Activated naive CD8-positive, alpha-beta T cell treated with anti-CD3 and anti-CD28 coated beads, Interleukin-2, amount 50 U/mL, for 16 hours (primary cell): ENCODE data around the gene PIK3CA.
"Not testable (repeated sequence)": the region's sequence is repeated elsewhere in the genome, so short reads cannot be mapped to it uniquely, and the experiment has no call there.

ENCODE experiments used
- DNase-seq: peaks from one replicate; pipeline ENCODE4 v3.0.0-alpha.2; 2020; ENCODE audit warnings: low read depth, low spot score

PIK3CA gene

DNA sequence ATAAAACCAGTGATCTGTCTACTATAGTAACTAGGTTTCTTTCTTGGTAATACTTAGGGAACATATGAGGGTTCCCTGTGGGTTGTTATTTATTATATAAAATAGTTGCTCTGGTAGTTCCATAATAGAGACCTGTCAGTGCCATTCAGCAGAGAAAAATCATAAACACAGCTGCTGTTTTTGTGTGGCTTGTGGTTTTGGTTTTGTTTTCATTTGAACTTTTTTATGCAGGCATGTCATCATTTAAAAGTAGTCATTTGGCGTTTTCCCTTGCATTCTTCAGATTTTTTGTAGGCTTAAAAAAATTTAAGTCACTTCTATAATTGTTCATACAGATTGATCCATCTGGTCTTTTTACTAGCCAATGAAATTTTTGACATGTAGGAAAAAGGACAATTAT is 47.9 kb downstream of the PIK3CA start:
- no peak for DNase-seq

DNA sequence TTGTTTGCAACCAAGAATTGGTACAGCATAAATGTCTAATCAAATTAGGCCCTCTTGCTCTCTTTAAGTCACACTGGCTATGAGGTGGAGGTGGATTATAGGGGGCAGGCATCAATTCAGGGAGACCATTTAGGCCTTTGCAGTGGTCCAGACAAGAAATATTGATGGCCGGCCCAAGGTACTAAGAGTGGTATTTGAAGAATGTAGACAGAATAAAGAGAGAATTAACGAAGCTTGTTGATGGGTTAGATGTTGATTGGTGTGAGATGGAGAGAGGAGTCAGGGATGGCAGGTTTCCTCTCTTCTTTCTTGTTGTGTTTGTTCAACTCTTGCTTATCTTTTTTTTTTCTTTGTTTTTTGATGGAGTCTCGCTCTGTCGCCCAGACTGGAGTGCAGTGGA is 48.5 kb downstream of the PIK3CA start:
- DNase-seq, result no peak

DNA sequence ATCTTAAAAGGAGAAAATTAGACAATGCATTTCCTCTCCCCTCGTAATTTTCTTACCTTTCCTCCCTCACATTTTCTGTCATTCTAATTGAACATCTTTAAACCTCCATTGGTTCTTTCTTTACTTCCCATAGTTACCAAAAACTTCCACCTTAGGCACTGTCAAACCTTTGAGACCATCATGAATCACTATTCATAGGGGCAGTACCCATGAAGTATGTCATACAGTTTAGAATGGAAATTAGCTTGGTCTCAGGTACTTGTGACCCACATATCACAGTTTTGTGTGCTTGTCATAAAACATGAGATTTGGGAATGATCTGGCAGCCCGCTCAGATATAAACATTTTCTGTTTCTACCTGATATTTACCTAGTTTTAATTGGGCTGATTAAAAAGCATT is 52.6 kb downstream of the PIK3CA start:
- no peak for DNase-seq

DNA sequence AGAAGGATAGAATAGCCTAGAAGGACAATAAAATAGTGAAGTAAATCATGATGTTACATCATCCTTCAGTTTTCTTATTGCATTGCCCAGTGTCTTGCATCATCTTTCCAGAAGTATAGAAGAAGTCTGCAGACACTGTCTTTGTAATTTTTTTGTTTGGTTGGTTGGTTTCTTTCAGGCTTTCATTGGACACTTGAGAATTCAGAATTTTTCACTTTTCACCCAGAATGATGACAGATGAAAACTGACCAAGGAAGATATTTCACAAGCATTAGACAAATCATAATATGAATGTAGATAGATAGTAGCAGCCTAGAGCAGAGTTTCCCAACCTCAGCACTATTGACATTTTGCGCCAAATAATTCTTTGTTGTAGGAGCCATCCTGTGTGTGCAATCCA is 67.4 kb downstream of the PIK3CA start:
- not testable (repeated sequence) for DNase-seq

DNA sequence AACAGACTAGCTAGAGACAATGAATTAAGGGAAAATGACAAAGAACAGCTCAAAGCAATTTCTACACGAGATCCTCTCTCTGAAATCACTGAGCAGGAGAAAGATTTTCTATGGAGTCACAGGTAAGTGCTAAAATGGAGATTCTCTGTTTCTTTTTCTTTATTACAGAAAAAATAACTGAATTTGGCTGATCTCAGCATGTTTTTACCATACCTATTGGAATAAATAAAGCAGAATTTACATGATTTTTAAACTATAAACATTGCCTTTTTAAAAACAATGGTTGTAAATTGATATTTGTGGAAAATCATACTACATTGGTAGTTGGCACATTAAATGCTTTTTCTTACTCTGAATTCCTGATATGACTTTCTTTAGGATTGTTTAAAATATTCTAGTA is 70.1 kb downstream of the PIK3CA start:
- DNase-seq, result not testable (repeated sequence)

DNA sequence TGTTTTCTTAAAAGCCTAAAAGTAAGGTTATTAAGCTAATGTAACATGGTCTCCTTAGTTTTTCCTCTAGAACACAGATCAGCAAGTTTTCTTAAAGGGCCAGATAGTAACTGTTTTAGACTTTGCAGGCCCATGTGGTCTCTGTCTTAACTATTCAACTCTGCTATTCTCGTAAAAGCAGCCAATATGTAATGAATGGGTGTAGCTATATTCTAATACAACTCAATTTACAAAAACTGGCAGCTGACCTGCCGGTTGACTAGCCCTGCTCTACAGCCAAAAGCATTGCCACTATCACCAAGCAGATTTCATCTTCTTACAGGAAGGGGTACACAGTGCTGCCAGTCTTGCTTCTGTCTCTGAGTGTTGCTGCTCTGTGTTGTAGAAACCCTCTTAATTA is 75.4 kb downstream of the PIK3CA start:
- no peak for DNase-seq

DNA sequence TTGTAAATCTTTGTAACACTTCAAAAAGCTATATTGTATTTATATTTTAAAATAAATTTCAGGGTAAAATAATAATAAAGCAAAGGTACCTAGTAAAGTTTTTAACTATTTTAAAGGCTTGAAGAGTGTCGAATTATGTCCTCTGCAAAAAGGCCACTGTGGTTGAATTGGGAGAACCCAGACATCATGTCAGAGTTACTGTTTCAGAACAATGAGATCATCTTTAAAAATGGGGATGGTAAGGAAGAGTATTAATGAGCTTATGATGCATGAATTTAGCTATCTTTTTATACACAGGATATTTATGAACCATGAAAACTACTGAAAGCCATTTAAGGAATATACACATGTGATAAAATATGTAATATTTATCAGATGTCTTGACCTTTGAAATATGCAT is 76.4 kb downstream of the PIK3CA start:
- no peak for DNase-seq

DNA sequence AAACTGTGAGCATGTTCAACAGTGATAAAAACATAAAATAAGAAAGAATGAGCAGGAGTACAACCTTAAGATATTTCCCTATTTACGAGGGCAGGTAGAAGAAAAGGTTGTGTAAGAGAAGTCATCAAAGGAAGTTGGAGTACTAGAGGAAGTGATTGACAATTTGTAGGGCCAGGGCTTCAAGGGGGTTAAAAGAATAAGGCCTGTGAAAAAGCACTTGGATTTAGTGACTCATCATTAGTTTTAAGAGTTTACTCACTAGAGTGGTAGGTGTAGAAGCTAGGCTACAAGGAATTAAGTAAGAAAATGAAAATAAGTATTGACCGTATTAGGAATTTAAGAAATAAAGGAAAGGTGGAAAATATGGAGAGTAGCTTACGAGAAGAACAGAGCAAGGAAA is 79.2 kb downstream of the PIK3CA start:
- no peak for DNase-seq

DNA sequence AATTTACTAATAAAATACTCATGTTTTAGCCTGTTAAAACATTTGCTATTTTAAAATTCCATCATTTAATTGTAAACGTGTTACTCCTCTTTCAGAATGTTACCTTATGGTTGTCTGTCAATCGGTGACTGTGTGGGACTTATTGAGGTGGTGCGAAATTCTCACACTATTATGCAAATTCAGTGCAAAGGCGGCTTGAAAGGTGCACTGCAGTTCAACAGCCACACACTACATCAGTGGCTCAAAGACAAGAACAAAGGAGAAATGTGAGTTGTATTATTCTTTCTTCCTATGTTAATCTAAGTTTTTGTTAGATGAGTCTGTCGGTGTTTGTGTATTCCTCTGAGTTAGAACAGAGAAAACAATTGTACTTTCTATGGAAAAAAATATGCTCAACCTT is 81.0 kb downstream of the PIK3CA start:
- DNase-seq, result no peak

DNA sequence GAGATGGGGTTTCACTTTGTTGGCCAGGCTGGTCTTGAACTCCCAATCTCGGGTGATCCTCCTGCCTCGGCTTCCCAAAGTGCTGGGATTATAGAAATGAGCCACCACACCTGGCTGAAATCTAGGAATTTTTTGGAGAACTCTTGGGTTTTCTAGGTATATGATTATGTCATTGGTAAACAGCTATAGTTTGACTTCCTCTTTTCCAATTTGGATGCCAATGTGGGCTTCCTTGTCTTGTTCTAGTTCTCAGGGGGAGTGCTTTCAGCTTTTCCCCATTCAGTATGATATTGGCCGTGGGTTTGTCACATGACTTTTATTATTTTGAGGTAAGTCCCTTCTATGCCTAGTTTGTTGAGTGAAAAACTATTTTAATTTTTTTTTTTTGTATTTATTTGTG is 84.9 kb downstream of the PIK3CA start:
- DNase-seq, result no peak

DNA sequence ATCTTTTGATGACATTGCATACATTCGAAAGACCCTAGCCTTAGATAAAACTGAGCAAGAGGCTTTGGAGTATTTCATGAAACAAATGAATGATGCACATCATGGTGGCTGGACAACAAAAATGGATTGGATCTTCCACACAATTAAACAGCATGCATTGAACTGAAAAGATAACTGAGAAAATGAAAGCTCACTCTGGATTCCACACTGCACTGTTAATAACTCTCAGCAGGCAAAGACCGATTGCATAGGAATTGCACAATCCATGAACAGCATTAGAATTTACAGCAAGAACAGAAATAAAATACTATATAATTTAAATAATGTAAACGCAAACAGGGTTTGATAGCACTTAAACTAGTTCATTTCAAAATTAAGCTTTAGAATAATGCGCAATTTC is 86.0 kb downstream of the PIK3CA start:
- DNase-seq, result no peak

DNA sequence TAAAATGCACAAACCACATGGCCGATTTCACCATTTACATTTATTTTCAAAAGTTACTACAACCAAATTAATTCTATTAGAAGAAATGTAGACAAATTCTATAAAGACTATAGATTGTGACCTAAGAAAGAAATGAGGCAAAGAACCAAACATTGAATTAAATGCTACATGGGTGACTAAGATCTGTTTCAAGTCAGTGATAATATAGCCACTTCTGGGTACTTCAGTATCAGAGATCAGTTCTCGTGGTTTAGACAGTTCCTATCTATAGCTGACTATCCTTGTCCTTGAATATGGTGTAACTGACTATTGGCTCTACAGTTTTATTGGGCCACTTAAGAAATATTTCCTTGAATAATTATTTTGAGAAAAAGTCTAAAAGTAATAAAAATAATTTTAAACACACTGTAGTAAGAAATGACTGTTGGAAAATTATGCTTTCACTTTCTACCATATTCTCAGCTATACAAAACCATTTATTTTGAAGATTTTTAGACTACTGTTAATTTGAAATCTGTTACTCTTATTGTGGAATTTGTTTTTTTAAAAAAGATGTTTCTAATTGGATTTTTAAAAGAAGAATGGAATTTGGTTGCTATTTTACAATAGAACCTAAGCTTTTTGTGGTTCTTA is 88.6 kb downstream of the PIK3CA start:
- DNase-seq, result no peak

DNA sequence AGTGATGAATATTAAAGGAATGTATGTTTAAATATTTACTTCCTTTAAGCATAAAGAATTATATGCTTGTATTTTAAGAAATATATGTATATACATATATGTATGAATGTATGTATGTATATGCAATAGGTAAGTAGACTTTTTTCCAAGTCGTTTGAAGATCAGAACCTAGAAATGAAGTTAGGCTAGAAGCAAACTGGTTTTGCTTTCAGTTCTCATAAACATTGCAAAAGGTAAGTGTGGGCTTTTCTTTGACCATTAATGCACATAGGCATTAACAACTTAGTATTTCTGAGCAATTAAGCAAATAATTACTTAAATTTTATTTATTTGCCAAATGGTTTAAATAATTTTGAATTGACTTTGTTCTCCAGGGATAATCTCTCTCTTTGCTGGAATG is 92.1 kb downstream of the PIK3CA start:
- DNase-seq, result not testable (repeated sequence)

DNA sequence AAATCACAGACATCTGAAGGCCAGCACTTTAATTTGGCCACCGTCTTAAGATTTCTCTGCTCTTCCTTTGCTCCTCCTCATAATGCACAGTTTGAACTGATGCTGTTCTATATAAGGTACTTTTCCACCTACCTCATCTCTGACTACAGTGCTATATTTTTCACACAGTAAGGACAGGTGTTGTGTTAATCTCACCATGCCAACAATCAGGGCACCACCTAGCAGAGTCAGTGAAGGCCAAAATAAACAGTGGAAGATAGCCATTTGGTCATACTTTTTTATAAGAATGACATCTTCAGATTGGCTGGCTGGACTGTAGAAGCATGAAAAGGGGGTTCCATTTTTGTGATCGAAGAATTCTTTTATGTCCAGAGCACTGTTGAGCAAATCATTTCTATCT is 94.7 kb downstream of the PIK3CA start:
- not testable (repeated sequence) for DNase-seq

DNA sequence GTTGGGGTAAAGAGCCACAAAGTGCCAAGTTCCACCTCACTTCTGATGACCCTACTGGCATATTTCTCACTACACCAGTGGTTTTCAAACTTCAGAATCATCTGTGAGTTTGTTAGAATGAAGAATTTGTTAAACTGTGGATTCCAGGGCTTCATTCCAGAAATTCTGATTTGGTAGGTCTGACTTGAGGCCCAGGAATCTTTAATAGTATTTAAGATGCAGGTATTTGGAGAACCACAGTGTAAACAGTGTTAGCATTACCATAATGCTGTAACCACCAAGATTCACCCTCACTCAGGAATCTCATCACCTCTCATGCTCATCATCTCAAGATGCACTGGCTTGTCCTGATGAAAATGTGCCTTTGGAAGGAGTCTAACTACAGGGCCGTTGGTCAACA is 96.7 kb downstream of the PIK3CA start:
- no peak for DNase-seq

DNA sequence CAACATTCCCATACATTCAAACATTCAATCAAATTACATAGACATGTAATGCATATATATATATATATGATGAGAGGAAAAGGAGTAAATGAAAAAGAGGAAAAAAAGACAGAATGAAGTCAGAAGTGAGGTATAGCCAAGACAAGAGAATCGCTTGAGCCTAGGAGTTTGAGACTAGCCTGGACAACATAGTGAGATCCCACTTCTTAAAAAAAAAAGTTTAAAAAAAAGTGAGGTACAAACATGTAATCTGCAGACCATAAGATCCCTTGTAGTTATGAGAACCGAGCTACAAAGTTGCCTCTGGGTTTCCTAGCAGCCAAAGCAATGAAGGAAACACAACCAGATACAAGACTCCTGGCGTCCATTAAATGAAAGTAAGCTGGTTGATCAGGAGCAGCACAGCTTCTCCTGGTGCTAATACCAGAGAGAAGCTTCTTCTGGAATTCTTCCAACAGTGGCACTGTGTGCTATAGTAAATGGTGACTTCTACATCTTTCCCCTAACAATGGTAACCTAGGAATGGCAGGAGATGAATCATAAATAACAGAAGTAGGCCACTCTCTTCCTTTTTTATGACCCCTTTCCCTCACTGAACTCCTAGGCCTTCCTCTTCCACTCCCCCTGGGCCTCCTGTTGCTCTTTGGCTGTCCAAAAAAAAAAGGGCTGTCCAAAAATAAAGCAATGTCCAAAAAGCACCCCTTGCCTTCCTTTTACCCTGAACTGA is 99.3 kb downstream of the PIK3CA start:
- no peak for DNase-seq

DNA sequence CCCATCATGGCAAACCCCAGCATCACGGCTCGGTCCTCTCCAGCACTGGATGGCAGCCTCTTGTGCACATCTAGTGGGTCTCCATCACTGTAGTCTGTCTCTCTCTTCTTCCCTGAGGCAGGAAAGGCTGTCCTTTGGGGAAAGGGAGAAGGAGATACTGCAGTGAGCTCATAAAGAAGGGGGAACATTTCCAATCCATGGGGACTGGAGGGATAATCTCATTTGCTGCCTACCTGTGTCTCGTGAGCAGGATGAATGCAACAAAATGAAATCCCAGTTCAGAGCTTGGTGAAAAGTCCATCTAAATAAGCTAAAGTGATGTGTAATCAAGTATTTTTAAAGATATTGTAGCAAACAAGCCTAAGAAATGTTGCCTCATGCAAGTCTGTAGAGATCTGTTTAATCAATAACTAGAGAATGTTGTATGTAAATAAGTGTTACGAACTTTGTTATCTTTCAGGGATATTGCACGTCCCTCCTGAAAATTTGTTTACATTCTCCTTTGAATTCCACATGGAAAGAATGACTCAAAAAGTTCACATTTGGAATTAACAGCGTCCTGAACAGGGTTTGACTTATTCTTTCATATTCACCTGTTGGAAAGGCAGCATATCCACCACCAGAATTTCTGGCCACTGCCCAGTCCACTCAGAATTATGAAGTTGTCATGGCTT is 102.8 kb downstream of the PIK3CA start, which contains the start of gene KCNMB3:
Gene KCNMB3 (minus strand): TSS at position 312 of the 674 bp plus-strand sequence. CDS start 124 bp downstream, at position 188.
- DNase-seq, result no peak

DNA sequence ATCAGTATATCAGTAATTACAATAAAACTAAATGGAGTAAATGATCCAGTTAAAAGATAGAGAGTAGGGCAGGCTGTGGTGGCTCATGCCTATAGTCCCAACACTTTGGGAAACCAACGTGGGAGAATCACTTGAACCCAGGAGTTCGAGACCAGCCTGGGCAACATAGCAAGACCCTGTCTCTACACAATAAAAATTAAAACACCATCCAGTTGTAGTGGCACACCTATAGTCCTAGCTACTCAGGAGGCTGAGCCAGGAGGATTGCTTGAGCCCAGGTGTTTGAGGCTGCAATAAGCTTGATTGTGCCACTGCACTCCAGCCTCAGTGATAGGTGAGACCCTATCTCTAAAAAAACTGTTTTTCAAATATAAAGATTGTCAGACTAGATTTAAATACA is 108.7 kb downstream of the PIK3CA start:
- DNase-seq, result no peak

DNA sequence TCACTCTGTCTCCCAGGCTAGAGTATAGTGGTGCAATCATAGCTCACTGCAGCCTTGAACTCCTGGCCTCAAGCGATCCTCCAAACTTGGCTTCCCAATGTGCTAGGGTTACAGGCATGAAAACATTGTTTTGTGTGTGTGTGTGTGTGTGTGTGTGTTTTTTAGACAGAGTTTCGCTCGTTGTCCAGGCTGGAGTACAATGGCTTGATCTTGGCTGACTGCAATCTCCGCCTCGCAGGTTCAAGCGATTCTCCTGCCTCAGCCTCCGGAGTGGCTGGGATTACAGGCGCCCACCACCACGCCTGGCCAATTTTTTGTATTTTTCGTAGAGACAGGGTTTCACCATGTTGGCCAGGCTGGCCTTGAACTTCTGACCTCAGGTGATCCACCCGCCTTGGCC is 109.6 kb downstream of the PIK3CA start:
- DNase-seq, result not testable (repeated sequence)

DNA sequence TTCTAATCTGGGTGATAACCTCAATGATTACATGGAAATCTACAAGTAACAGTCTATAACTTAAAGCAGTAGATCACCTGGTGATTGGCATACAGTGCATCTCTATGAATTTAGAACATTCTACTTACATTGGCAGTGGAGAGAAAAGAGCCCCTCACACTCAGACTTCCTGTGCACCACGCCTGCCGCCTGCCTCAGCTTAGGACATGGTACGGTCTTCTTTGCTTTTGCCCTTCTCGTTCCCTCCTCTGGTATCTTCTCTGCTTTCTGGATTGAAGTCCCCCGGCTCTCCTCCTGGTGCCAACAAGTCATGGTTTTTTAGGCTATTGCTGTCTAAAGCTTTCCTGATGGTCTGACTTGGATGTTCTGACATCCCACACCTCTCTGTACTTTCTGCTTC is 110.7 kb downstream of the PIK3CA start:
- DNase-seq, result no peak

DNA sequence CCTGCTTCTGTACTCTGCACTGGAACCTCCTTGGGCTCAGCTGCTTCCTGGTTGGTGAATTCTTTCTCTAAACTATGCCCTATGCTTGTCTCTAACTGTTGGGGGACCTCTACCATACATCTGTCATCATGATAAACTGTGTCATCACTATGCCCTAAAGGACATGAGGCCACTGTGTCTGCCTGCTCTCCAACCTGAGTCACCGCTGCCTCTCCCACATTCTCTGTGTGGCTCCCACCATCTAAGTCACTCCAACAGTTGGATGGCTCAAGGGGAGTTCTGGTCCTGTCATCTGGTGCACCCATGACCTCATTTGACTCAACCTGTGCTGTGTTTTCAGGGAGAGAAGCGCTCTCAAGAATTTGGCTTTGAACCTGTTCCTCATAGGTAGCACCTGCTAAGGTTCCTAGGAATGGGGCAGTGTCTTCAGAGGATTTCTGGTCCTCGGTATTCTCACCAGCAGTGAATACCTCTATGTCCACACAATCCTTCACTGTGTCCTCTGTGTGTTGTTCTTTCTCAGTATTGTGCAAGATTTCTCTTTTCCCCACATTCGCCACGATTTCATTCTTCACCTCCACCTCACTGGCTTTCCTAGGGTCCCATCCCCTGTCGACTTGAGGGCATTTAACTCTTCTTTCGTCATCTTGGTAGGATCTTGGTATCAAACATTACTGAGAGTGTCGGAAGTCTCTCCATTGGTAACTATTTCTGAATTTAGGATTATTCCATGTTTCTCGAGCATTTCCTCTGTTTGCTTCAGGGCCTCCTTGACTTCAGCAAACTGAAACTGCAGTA is 112.0 kb downstream of the PIK3CA start:
- DNase-seq, result not testable (repeated sequence)
